HG03442 (cell line): ENCODE data around the gene TTBK2.

ENCODE experiments used
- ATAC-seq: cut with Tn5 transposase; IDR thresholded peaks from one replicate; pipeline ENCODE4 v1.9.1; 2021; ENCODE audit warnings: mild to moderate bottlenecking, moderate library complexity; ENCODE audit not compliant: unreplicated experiment

TTBK2 gene

DNA sequence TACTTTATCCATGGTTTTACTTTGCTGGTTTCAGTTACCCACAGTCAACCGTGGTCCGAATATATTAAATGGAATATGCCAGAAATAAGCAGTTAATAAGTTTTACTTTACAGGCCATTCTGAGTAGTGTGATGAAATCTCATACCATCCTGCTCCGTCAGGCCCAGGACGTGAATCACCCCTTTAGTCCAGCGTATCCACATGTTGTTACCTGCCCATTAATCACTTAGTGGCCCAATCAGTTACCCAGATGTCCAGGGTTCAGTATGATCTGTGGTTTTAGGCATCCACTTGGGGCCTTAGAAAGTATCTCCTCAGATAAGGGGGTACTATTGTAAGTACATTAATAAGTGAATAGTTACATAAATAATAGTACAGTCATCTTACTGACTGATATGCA lies 88.0 kb downstream of the TTBK2 start:
- ATAC-seq: no peak

DNA sequence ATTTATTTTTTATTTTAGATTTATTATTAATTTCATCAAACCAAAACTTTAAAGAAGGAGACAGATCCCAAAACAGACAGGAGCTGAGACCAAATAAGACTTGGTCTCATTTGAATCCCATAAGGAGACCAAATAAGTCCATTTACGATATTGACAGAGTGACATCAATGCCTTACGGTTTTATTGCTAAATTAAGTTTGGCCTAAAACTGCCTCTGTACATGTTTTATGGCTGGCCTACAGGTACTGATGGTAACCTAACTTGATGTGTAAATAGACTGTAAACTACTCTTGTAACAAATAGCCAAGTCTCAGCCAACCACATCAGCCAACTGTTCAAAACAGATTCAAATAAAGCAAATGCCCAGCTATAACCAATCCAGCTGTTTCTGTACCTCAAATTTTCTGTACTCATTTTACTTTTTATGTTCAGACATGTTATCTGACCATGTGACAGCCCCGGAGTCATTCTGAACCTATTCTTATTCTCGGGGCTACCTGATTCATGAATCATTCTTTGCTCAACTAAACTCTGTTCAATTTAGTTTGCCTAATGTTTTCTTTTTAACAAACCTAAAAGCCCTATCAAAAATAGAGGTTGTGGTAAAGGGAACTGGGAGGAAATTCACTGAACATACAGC lies 94.2 kb downstream of the TTBK2 start:
- no peak for ATAC-seq

DNA sequence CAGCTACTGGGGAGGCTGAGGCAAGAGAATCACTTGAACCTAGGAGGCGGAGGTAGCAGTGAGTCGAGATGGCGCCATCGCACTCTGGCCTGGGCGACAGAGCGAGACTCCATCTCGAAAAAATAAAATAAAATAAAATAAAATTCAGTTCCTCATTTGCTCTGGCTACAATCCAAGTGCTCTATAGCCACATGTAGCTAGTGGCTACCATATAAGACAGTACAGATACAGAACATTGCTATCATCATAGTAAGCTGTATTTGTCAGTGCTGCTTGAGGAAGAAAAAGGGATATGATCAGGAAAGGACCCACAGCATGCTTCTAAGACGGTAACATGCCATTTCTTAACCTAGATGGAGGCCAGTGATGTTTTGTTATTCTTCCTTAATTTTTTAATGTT lies 95.0 kb downstream of the TTBK2 start:
- ATAC-seq: no peak

DNA sequence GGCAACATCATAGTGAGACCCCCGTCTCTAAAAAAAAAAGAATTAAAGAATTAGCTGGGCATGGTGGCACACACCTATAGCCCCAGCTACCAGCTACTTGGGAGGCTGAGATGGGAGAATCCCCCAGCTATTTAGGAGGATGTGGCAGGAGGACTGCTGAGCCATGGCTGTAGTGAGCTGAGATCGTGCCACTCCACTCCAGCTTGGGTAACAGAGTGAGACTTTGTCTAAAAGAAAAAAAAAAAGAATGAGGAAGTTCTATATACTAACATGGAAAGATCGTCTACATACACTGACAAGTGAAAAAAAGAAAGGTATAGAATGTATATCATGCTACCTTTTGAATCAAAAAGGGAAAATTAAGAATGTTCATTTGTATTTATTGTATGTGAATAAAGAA lies 99.8 kb downstream of the TTBK2 start:
- no peak for ATAC-seq

DNA sequence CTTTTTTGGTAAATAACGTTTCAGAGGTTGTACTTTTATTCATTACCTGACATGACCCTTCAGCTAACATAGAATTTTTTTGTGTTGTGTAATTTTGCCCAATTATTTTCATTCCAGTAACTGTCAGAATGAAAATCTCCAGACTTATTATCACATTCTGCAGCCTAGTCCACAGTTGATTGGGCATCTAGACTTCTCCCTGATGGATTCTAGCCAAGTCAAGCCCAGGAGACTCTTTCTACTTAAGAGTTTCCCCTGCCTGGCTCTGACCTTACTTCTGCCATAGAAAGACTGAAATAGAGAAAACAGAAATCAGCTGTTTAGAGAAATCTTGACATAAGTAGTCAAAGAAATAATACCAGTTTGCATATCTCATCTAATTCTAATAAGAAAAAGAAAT lies 100.8 kb downstream of the TTBK2 start:
- ATAC-seq: no peak

DNA sequence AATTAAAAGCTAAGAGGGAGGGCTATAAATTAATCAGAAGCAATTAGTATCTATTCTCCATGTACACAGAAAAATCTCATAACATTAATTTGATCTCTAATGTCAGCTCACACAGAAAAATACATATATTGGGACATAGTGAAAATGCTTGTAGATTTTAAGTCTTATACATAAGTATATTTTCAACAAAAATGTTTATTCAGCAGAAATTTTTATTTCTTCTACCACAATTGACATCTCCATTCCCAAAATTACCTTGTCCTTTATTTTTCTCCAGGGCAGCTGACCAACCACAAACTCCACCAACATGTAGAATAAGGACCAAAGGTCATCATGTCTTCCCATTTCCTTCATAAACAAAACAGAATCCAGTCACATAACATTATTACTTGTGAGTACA lies 109.1 kb downstream of the TTBK2 start:
- no peak for ATAC-seq

DNA sequence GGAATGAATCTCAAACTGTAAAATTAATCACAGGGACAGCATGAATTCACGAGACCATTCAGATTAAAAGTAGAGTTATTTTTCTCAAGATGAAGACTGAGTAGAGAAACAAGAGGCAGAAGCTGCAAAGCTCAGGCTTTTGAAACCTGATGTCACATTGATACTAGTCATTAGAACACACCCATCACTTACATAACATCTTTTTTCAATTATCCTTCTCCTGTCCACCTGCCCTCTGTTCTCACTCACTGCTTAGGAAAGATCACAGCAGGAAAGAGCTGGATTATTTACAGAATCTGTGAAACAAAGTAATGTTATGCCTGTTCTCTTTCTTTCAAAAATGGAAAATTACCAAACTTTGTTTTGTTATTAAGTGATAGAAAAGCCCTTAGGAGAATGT lies 111.7 kb downstream of the TTBK2 start:
- no peak for ATAC-seq

DNA sequence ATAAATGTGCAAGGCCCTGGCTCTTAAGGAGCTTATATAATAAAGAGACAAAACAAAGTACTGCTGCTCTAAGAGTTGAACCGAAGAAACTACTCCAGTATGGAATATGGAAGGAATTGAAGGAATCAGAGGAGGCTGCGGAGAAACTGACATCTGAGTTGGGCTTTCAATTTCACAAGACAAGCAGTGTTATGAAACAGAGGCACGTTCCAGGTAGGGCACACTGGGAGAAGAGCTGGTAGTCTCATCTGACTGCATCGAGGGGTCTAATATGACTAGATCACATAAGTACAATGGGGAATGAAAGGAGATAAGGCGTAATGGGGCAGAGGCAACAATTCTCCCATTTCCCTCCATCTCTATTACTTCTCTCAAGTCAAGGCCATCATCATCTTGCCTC lies 115.3 kb downstream of the TTBK2 start:
- ATAC-seq: no peak

DNA sequence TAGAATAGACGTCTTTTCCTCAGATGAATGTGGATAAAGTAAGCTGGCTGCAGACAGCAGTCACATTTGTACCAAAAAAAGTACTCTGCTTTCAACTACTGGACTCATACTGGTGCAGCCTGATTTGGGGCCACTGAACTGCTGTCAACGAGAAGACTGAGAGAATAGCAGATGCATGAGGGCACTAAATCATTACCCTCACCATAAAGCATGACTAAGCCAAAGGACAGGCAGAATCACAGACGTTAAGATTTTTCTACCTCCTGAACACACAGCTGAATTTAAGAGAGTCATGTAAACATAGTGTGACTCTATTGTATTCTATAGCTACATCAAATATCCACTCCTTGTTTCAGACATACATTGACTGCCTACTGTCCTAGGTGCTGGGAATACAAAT lies 115.8 kb downstream of the TTBK2 start:
- ATAC-seq: no peak

DNA sequence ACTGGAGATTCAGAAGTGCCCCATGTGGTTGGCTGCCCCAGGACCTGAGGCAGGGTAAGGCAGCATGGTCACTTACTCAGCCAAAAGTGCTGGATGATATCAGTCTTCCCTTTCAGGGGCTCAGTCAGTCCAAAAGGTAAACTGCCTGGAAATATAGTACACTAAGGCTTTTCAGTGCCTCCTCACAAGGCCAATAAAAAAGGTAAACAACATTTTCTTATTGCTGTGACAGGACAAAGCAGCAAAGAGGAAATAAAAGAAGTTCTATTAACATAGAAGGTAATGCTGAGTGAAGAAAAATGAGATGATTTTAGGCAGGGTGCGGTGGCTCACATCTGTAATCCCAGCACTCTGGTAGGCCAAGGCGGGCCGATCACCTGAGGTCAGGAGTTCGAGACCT lies 117.1 kb downstream of the TTBK2 start:
- ATAC-seq: no peak

DNA sequence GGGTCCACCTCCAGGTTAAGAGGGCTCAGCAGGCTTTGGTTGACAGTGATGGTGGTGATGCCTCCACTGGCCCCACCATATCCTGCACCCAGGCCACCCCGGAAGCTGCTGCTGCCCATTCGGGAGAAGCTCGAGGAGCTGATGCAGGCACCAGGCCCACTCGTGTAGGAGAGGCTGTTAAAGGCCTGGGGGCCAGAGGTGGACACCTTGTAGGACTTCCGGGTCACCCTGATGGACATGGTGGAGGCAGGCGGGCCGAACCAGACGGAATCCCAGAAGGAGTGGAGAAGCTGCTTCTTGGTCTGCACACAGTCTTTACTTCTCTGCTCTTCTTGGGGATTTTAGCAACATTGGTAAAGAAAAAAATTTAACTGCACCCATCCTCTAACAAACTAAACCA lies 118.4 kb downstream of the TTBK2 start:
- ATAC-seq: no peak

DNA sequence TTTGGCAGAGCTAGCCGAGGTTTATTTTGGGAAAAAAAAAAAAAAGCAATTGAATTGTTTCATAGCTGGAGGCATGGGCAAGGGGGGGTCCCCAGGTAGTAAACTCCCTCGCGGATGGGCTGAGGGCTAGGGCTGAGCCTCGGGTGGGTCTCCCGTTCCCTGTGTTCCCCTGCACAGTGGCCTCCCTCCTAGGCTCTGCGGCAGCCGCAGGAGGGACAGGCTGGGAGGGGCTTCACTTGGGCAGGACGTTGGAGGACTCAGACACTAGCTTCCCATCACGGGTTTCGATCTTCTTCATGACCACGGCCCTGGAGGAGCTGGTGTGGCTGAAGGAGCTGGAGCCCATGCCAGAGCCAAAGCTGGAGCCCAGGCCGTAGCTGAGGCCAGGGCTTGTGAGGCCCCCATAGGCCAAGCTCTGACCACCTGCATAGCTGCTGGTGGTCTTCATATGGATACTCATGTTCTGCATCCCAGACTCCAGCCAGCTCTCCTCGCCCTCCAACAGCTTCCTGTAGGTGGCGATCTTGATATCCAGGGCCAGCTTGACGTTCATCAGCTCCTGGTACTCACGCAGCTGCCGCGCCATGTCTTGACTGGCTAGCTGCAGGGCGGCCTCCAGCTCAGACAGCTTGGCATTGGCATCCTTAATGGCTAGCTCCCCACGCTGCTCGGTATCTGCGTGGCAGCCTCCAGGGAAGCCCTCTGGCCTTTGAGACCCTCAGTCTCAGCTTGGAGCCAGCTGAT lies 119.7 kb downstream of the TTBK2 start:
- no peak for ATAC-seq

DNA sequence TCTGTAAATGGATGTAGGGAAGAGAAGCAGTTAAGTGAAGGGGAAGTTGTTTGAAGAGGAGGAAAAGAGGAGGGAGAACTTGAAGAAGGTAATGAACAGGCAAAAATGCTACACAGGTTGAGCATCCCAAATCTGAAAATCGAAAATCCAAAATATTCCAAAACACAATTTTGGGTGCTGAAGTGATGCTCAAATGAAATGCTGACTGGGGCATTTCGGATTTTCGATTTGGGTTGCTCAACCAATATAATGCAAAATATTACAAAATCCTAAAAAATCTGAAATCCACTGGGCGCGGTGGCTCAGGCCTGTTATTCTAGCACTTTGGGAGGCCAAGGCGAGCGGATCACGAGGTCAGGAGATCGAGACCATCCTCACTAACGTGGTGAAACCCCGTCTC lies 121.8 kb downstream of the TTBK2 start:
- ATAC-seq: no peak

DNA sequence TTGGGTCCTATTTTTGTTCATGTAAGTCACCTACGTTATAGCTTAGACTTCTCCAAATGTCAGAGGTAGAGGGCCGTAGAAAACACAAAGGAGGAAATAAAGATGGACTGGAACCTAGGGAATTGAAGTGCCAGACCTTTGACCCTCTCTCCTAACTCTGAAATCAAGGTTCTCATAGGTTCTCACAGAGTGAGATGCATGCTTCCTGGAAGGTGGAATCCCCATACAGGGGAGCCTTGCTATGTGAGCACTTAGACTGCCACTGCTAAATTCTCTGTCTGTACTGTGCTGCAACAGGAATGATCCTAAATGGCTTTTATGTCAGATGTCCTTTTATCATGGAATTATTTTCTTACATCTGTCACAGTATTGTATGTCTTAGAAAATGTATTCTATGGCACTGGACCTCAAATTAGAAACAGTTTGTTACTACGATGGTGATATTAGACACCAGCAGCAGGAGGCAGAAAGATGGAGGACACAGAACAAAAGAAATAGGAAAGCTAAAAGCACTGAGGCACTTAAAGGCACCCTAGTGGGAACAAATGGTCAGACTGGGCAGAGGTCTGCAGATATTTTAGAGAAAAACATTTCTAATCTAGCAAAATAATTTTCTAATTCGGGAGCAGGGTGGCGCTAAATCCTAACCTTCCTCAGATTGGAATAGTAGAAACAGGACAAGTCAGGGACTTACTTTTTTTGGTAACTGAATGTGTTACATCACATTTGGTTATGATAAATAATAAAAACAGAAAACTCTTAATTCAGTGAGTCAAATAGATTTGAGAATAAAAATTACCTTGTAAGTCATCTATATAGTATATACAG lies 123.4 kb downstream of the TTBK2 start:
- no peak for ATAC-seq

DNA sequence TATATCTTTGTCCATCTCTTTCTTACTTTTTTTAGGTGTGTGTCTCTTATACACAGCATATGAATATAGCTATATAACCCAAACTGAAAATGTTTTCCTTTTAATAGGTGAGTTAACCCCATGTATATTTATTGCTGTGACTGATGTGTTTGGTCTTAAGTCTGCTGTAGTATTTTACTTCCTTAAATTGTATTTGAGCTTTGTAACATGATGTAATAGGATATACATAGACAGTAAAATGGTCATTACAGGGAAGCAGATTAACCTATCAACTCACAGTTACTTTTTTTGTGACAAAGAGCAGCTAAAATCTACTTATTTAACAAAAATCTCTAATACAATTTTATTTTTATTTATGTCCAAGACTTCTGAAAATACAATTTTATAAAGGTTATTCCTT lies 131.9 kb downstream of the TTBK2 start:
- no peak for ATAC-seq

DNA sequence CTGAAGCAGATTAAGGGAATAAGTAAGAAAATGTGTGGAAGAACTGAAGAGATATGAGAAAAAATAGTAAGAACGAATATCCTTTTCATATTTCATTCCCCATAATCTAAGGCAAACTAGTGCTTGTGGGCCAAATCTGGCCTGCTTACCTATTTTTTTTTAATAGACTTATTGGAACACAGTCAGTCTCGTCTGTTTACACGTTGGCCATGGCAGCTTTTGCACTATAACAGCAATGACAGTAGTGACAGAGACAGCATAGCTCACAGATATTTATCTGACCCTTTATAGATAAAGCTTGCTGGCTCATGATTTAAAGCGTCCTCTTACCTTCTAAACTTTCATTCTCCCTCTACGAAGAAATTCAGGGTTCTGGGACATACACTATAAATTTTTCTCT lies 133.6 kb downstream of the TTBK2 start:
- no peak for ATAC-seq

DNA sequence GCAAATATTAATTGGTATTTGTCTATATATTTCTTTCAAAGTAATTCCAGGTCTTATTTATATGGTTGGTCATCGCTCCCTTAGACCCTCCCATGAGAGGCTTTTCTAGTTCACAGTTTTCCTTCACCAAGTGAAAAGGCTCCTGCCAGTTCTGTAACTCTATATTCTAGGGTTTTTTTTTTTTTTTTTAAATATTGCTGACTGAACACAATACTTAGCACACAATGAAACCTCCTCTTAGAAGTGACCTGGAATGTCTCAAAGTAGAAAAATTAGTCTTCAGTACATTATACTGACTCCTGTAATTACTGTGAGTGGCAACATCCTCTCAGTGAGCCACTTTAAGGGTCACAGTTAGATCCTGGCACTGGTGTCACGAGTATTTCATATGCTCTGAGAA lies 135.0 kb downstream of the TTBK2 start:
- no peak for ATAC-seq

DNA sequence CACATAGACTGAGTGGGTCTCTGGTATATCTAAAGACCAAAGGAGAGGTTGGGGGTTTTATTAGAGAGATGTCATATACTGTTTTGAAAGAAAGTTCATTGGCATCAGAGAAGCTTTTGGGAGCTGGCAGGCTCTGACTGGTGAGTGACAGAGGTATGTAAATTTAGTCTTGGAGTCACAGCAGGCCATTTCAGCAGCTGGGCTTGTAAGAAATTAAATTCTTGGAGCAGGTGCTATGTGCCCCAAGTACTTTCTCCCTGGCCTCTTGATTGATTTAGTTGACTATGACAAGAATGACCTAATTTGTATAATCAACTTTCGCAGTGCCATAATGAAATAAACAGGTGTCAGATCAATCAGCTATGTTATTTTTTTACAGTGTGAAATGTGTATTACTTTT lies 135.9 kb downstream of the TTBK2 start:
- ATAC-seq: no peak

DNA sequence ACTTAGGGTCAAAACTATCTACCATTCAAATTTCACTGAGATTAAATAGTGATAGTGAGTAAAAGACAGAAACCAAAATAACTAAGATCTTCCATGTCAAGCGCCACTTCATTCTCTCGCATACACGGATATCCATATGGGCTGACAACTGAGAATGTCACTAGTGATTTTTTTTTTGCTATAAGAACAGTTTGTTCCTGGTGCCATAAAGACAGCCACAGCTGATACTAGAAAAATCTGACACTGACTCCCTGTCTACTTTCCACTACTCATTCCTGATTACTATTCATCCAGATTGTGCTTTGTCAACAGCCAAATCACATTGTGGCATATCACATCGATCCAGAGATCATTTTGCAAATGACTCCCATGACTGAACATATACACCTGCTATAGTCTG lies 137.9 kb downstream of the TTBK2 start:
- no peak for ATAC-seq

DNA sequence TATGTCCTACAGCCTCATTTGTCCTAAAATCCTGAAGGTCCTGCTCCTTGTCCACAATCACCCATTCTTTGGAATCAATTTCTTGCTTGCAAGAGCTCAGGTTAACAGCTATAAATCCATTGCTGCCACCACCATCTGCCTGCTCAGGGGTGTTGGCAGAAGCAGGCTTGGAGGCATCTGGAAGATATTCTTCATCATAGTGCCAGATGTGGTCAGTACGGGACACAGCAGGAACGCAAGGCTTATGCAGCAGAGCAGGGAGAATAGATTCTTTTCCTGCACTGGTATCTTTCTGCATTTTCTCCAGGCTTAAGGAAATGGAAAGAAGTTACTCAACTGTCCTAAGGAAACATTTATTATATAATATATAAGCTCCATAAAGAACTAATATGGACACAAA lies 145.2 kb downstream of the TTBK2 start:
- ATAC-seq: no peak

DNA sequence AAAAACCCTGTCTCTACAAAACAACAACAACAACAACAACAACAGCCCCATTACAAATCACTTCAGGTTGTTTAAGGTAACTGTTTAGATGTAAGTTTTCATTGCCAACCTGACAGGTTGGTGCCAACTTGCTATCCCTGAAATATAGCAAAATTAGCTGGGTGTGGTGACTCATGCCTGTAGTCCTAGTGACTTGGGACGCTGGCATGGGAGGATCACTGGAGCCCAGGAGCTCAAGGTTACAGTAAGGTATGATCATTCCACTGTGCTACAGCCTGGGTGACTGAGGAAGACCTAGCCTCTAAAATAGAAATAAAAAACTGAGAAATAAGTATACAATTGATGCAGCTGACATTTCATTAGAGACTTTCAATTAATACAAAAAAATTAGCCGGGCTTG lies 147.7 kb downstream of the TTBK2 start:
- no peak for ATAC-seq

DNA sequence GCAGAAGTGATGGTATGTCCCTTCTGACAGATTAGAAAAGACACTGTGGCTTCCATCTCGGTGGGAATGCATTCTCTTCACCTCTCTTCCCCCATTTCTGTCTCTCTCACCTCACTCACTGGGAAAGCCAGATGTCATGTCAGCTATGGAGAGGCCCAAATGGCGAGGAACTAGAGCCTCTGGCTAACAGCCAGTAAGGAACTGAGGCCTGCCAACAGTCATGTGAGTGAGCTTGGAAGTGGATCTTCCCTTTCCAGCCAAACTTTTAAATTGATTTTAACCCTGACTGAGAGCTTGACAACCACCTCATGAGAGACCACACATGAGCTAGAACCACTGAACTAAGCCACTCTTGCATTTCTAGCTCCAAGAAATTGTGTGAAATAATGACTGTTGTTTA lies 148.4 kb downstream of the TTBK2 start:
- no peak for ATAC-seq
